ENCODE results near the gene PUM1.
A peak's percentile ranks its signal among the peaks of the same experiment; 100 is the strongest.
"Not testable (repeated sequence)": the region's sequence is repeated elsewhere in the genome, so short reads cannot be mapped to it uniquely, and the experiment has no call there.

The PUM1 gene

DNA sequence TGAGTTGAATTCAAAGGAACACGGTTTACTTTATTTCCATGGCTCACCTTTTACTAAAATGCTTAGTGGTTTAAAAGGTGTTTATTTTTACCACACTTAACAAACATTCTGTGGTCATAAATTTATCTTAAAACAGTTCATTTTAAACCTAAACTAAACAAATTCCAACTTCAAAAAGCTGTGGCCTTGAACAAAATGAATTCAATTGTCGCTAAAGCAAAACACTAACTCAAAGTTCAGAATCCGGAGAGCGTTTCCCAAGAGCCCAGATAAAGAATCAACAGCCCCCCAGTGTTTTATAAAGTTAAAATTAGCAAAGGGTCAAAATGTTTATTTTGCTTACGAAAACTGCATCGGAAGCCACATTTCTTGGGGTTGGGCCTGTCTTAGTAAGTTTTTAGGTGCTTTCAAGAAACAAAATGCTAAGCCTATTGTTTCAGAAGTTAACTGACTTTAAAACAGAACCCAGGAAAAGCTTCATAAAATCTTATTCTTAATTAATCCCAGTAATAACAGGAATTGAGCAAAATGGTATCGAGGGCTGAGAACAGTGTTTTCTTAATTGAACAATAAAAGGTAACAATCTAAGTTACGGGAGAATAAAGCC is 1.3 kb downstream of the PUM1 start:
- TF ChIP-seq, protein P1, sequence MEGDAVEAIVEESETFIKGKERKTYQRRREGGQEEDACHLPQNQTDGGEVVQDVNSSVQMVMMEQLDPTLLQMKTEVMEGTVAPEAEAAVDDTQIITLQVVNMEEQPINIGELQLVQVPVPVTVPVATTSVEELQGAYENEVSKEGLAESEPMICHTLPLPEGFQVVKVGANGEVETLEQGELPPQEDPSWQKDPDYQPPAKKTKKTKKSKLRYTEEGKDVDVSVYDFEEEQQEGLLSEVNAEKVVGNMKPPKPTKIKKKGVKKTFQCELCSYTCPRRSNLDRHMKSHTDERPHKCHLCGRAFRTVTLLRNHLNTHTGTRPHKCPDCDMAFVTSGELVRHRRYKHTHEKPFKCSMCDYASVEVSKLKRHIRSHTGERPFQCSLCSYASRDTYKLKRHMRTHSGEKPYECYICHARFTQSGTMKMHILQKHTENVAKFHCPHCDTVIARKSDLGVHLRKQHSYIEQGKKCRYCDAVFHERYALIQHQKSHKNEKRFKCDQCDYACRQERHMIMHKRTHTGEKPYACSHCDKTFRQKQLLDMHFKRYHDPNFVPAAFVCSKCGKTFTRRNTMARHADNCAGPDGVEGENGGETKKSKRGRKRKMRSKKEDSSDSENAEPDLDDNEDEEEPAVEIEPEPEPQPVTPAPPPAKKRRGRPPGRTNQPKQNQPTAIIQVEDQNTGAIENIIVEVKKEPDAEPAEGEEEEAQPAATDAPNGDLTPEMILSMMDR (IDR thresholded peaks at IDR 0.05; ENCODE audit: low read depth, low read length) = no peak
- H3K4me1 ChIP-seq = no peaks in the 10 kb centered on the region
- H3K9me3 ChIP-seq = no peaks in the 10 kb centered on the region
- peaks cover 2% of the 10 kb centered on the region for H3K36me3 ChIP-seq
- no peak for DNase-seq
- peak overlapping the region; percentile 91 for H3K4me3 ChIP-seq (ENCODE audit: low read depth, low read length)
- H3K27me3 ChIP-seq = no peaks in the 10 kb centered on the region

DNA sequence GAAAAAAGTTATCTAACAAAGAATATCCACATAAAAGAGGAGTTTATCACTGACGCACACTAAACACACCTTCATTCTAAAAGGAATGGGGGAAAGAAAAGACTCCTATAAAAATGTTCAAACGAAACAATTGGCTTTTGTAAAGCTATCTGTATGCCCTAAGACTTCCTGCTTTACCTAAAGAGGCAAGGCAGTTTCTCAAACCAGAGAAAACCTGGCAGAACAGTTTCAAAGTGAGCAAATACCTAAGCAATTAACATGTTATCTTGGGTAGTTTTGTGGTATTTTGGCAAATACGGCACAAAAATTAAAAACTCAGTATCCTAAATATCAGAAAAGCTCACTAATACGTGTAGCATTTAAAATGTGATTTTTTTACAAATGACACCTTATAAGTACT is 1.9 kb downstream of the PUM1 start:
- no peak for DNase-seq
- peaks cover 7% of the 10 kb centered on the region for H3K36me3 ChIP-seq
- H3K4me1 ChIP-seq = no peaks in the 10 kb centered on the region
- H3K4me3 ChIP-seq (ENCODE audit: low read depth, low read length) = peak overlapping the region; percentile 91
- no peaks in the 10 kb centered on the region for H3K27me3 ChIP-seq
- no peaks in the 10 kb centered on the region for H3K9me3 ChIP-seq
- TF ChIP-seq, protein P1 (IDR thresholded peaks at IDR 0.05; ENCODE audit: low read depth, low read length) = no peak

DNA sequence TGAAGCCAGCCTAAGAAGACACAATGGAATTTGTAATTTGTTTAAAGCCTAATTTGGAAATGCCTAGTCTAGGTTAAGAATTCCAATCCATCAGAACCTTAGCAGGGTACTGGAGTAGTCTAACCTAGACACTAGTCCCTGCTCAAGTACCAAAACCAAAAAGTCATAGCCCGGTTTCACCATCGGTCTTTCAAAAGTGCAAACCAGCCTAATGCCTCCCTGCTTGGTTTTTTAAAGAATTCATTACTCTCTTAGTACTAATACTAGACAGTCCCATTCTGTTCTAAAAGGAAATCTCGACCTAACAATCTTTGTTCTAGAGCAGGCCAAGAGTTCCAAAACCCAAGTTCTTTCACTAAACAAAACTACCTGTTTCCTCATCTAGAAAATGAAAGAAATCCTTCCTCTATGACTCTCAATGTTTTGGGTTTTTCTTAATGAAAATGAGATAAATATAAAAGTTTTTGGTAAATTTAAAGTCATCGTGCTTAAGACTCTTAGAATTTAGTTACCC is 2.6 kb downstream of the PUM1 start:
- DNase-seq = no peak
- Histone ChIP-seq H3K9me3 (no peaks in the 10 kb centered on the region), H3K36me3 (peaks cover 7% of the 10 kb centered on the region), H3K4me1 (no peaks in the 10 kb centered on the region), H3K27me3 (no peaks in the 10 kb centered on the region), H3K4me3 (ENCODE audit: low read depth, low read length) (peak overlapping the region; percentile 91)
- TF ChIP-seq, protein P1 (IDR thresholded peaks at IDR 0.05; ENCODE audit: low read depth, low read length) = no peak

DNA sequence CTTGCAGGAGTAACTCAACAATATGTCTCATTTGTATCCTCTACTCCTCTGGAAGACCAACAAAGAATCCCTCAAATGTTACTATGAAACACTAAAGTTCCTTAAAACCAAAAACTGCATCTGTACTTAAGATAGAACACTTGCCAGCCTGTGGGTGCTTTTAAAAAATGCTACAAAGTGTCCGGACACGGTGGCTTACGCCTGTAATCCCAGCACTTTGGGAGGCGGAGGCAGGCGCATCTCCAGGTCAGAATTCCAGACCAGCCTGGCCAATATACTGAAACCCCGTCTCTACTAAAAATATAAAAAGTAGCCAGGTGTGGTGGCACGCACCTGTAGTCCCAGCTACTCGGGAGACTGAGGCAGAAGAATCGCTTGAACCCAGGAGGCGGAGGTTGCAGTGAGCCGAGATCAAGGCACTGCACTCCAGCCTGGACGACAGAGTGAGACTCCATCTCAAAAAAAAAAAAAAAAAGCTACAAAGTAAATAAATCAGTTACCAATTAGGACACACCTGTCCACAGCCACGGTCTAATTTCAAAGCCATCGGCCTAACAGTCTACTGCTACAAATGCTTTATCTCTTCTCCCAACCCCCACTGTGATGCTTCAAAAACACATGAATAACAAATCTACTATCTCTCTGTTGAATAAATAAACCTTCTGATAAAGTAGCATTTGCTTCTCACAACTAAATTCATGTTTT is 3.2 kb downstream of the PUM1 start:
- not testable (repeated sequence) for H3K4me1 ChIP-seq; H3K27me3 ChIP-seq; H3K36me3 ChIP-seq; H3K4me3 ChIP-seq (ENCODE audit: low read depth, low read length); DNase-seq; H3K9me3 ChIP-seq

DNA sequence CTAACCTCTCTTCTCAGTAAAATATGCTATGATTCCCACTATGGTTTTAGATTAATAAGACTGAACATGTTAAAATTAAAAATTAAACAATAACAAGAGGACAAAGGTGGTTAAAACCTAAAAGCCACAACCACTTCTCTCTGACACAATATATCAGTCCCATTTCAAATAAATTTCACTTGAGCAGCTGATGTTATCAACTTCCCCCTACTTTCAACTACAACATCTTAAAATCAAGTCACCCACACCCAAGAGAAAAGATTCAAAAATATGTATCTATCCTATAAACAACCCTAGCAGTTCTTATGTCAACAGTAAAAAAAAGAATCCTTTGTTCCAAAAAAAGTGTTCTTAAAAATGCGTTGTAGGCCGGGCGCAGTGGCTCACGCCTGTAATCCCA is 7.5 kb downstream of the PUM1 start:
- no peaks in the 10 kb centered on the region for H3K27me3 ChIP-seq
- no peaks in the 10 kb centered on the region for H3K9me3 ChIP-seq
- H3K4me1 ChIP-seq = no peaks in the 10 kb centered on the region
- DNase-seq = no peak
- TF ChIP-seq, protein P1 (IDR thresholded peaks at IDR 0.05; ENCODE audit: low read depth, low read length) = no peak
- peaks cover 16% of the 10 kb centered on the region for H3K36me3 ChIP-seq
- no peak overlapping the region for H3K4me3 ChIP-seq (ENCODE audit: low read depth, low read length)

DNA sequence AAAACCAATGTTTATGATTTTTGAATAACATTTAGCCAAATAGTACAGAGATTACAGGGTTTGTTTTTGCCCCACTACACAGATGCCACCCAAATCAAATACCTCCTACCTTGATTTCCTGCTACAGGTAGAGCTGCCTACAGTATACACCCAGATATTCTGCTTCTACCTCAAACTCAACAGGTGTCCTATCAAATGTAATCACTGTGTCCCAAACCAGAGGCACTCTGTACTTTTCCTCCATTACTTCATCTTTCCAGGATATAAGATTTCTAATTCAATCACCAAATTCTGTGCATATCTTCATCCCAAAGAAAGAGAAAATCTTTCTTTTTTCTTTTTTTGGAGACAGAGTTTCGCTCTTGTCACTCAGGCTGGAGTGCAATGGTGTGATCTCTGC is 9.6 kb downstream of the PUM1 start:
- DNase-seq = no peak
- Histone ChIP-seq H3K4me1 (no peaks in the 10 kb centered on the region), H3K4me3 (ENCODE audit: low read depth, low read length) (no peak overlapping the region), H3K36me3 (peaks cover 16% of the 10 kb centered on the region), H3K9me3 (no peaks in the 10 kb centered on the region), H3K27me3 (no peaks in the 10 kb centered on the region)
- TF ChIP-seq, protein P1 (IDR thresholded peaks at IDR 0.05; ENCODE audit: low read depth, low read length) = no peak
